Panc1 (cell line): ENCODE results near the gene LYSET.
"Not testable (repeated sequence)": the region's sequence is repeated elsewhere in the genome, so short reads cannot be mapped to it uniquely, and the experiment has no call there.

Source experiments
- CTCF ChIP-seq: fragments of 450-650 bp; IDR thresholded peaks from 2 replicates; pipeline ENCODE4 v1.5.1; 2017; ENCODE audit warnings: mild to moderate bottlenecking
- POLR2AphosphoS5 ChIP-seq: IDR thresholded peaks from 2 replicates; pipeline ENCODE4 v1.6.1; 2012; ENCODE audit warnings: mild to moderate bottlenecking, low read depth, low read length, moderate library complexity
- SIN3A ChIP-seq: IDR thresholded peaks from 2 replicates; pipeline ENCODE4 v1.6.1; 2012; ENCODE audit warnings: low read depth, mild to moderate bottlenecking, low read length, moderate library complexity, borderline replicate concordance; ENCODE audit not compliant: insufficient read depth

DNA sequence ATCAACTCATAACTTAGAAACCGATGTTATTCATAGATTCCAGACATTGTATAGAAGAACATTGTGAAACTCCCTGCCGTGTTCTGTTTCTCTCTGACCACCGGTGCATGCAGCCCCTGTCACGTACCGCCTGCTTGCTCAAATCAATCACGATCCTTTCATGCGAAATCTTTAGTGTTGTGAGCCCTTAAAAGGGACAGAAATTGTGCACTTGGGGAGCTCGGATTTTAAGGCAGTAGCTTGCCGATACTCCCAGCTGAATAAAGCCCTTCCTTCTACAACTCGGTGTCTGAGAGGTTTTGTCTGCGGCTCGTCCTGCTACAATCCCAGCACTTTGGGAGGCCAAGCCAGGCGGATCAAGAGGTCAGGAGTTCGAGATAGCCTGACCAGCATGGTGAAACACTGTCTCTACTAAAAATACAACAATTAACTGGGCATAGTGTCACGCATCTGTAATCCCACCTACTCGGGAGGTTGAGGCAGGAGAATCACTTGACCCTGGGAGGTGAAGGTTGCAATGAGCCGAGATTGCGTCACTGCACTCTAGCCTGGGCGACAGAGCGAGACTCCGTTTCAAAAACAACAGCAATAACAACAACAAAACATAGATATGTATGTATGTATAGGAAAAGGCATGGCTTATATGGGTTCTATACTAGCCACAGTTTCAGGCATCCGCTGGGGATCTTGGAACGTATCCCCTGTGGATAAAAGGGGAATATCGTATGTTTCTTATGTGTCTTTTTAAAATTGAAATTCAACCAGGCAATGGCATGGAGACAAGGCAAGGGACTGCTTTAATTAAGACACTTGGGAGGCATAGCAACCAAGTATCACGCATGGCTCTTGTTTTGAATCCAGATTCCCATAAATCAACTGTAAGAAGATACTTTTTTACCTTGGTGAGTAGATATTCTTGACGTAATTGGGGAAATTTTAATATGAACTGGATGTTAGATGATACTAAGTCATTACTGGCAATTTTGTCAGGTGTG is 19.5 kb upstream of the LYSET start:
- TF ChIP-seq CTCF, POLR2AphosphoS5, SIN3A: not testable (repeated sequence)
